Right lung (tissue), 5 donors: ENCODE results near the gene SPOCK3. TPM values are rescaled to one million over a fixed set of nuclear protein-coding genes. Genes with fewer than 3 reads are reported as not detected.

Source experiments
- DNase-seq, 2 donors: peaks; one replicate each; pipeline ENCODE4 v3.0.0-alpha.2; 2013
- polyA plus RNA-seq, 5 donors: library from polyadenylated mRNA; unstranded; fragments of 120-200 nt; gene quantifications; one replicate each; pipeline versions ENCODE4 v1.2.1 to v1.2.3, GENCODE V29; 2013; ENCODE audit warnings: inconsistent platforms in 1 of 5, low replicate concordance in 1 of 5; ENCODE audit not compliant: insufficient read length in 5 of 5, insufficient read depth in 1 of 5

SPOCK3 gene
- polyA plus RNA-seq, 5 donors = 0.56 to 2.6 (median 1.8) TPM

GRCh38 chr4:167176723-167177367 is 57.4 kb downstream of the SPOCK3 start:
- no peak for DNase-seq

- no peak for DNase-seq
Observed at GRCh38 chr4:167171928-167172327, 62.4 kb downstream of the SPOCK3 start.

- DNase-seq = no peak
Observed at GRCh38 chr4:167168611-167169010, 65.7 kb downstream of the SPOCK3 start.

GRCh38 chr4:167150587-167150986 is 83.7 kb downstream of the SPOCK3 start:
- DNase-seq = no peak

- DNase-seq = no peak
Observed at GRCh38 chr4:167144605-167145004, 89.7 kb downstream of the SPOCK3 start.

GRCh38 chr4:167143018-167143417 is 91.3 kb downstream of the SPOCK3 start:
- DNase-seq = no peak

- no peak for DNase-seq
Observed at GRCh38 chr4:167136270-167136669, 98.0 kb downstream of the SPOCK3 start.

GRCh38 chr4:167129146-167129545 is 105.1 kb downstream of the SPOCK3 start:
- DNase-seq = no peak

GRCh38 chr4:167119392-167119791 is 114.9 kb downstream of the SPOCK3 start:
- no peak for DNase-seq

- no peak for DNase-seq
Observed at GRCh38 chr4:167117273-167117672, 117.0 kb downstream of the SPOCK3 start.

GRCh38 chr4:167114416-167114971 is 119.8 kb downstream of the SPOCK3 start:
- DNase-seq = no peak

GRCh38 chr4:167111622-167112021 is 122.7 kb downstream of the SPOCK3 start:
- DNase-seq = no peak

GRCh38 chr4:167111092-167111491 is 123.2 kb downstream of the SPOCK3 start:
- DNase-seq = no peak

GRCh38 chr4:167109859-167110258 is 124.4 kb downstream of the SPOCK3 start:
- no peak for DNase-seq

- DNase-seq = no peak
Observed at GRCh38 chr4:167105857-167106256, 128.4 kb downstream of the SPOCK3 start.

- DNase-seq = no peak
Observed at GRCh38 chr4:167102475-167102874, 131.8 kb downstream of the SPOCK3 start.

GRCh38 chr4:167101035-167101434 is 133.3 kb downstream of the SPOCK3 start:
- DNase-seq = no peak

GRCh38 chr4:167100120-167100519 is 134.2 kb downstream of the SPOCK3 start:
- DNase-seq = no peak

- DNase-seq = no peak
Observed at GRCh38 chr4:167088115-167088514, 146.2 kb downstream of the SPOCK3 start.

GRCh38 chr4:167084321-167084720 is 150.0 kb downstream of the SPOCK3 start:
- DNase-seq = no peak

- DNase-seq = no peak
Observed at GRCh38 chr4:167079762-167080161, 154.5 kb downstream of the SPOCK3 start.

- DNase-seq = no peak
Observed at GRCh38 chr4:167052631-167053091, 181.6 kb downstream of the SPOCK3 start.

- no peak for DNase-seq
Observed at GRCh38 chr4:167049257-167049656, 185.0 kb downstream of the SPOCK3 start.

- DNase-seq = no peak
Observed at GRCh38 chr4:167041524-167041923, 192.8 kb downstream of the SPOCK3 start.
